K562 (cell line): ENCODE data around the gene CCDC116. TPM values are rescaled to one million over a fixed set of nuclear protein-coding genes. Genes with fewer than 3 reads are reported as not detected.

ENCODE experiments used
- ATAC-seq: fragments of 200-7000 bp; cut with Tn5 transposase; 3 replicates; pipeline ENCODE4 v1.9.1; 2020; ENCODE audit warnings: moderate library complexity
- BruUV-seq: library from RNA; stranded (reverse); fragments of 400-500 nt; replicated peaks from 2 replicates; lab custom pipeline; 2021; lab: Mats Ljungman, UMichigan
- CTCF ChIA-PET: fragments of 300-600 bp; formaldehyde crosslinking; extraction: SDS; loops from one replicate; lab custom pipeline; 2021; ENCODE audit warnings: low intra/inter-chr PET ratio; lab: Yijun Ruan, JAX
- POLR2A ChIA-PET: fragments of 300-600, 350-650 bp; sonication (Branson Sonifier 250); formaldehyde crosslinking; extraction: SDS; loops from one replicate; lab custom pipeline; 2021; ENCODE audit warnings: antibody characterized with exemption, inconsistent platforms; lab: Yijun Ruan, JAX
- DNase-seq, 4 experiments: peaks; one replicate each; pipeline versions ENCODE4 v3.0.0 to v3.0.0-alpha.2; 2011 to 2018; ENCODE audit warnings: low spot score in 3 of 4, mixed read lengths in 3 of 4; ENCODE audit errors: extremely low read depth in 1 of 4
- FAIRE-seq: peaks from 2 replicates; lab custom pipeline; 2011; peaks lifted over from hg19 to GRCh38; lab: Jason Lieb, UNC
- H2AFZ ChIP-seq: 2 replicates; pipeline ENCODE4 v1.6.0; 2011; ENCODE audit warnings: low read depth, low read length, control low read depth, inconsistent platforms
- H3K27ac ChIP-seq: fragments of 200-600 bp; 3 replicates; pipeline ENCODE4 v1.8.0; 2011; ENCODE audit warnings: low read depth, mild to moderate bottlenecking, control low read depth, inconsistent platforms, low read length, moderate library complexity, mixed read lengths; ENCODE audit errors: extremely low read depth
- H3K27me3 ChIP-seq, 2 experiments: fragments of 300-600 bp in 1 of 2; 2 replicates in 1 of 2; 3 replicates in 1 of 2; pipeline versions ENCODE4 v1.6.0 to v1.8.0; 2011; ENCODE audit warnings: inconsistent platforms in 2 of 2, low read length in 2 of 2, mild to moderate bottlenecking in 1 of 2, mixed read lengths in 1 of 2, moderate library complexity in 1 of 2; ENCODE audit not compliant: control insufficient read depth in 2 of 2, insufficient read depth in 2 of 2
- H3K36me3 ChIP-seq: fragments of 300-600 bp; 3 replicates; pipeline ENCODE4 v1.8.0; 2011; ENCODE audit warnings: mild to moderate bottlenecking, low read length, inconsistent platforms; ENCODE audit not compliant: control insufficient read depth, insufficient read depth
- H3K4me1 ChIP-seq, 2 experiments: fragments of 200-600 bp in 1 of 2; replicated peaks in 1 of 2; 2 replicates in 1 of 2; 3 replicates in 1 of 2; pipeline versions ENCODE4 v1.5.1 to v1.8.0; 2011; ENCODE audit warnings: inconsistent platforms in 2 of 2, low read length in 2 of 2, mild to moderate bottlenecking in 1 of 2, mixed read lengths in 1 of 2, moderate library complexity in 1 of 2; ENCODE audit not compliant: control insufficient read depth in 2 of 2, insufficient read depth in 2 of 2
- H3K4me2 ChIP-seq: 2 replicates; pipeline ENCODE4 v1.6.1; 2011; ENCODE audit warnings: low read length, control low read depth, inconsistent platforms, mixed read lengths; ENCODE audit not compliant: insufficient read depth
- H3K4me3 ChIP-seq: fragments of 200-600 bp; sonication (generic), shearing (Covaris generic); 2 replicates; pipeline ENCODE4 v1.5.1; 2016; ENCODE audit warnings: control low read depth, inconsistent platforms
- H3K79me2 ChIP-seq: fragments of 200-600 bp; 3 replicates; pipeline ENCODE4 v1.8.0; 2011; ENCODE audit warnings: low read length, inconsistent platforms; ENCODE audit not compliant: control insufficient read depth, insufficient read depth
- H3K9ac ChIP-seq, 2 experiments: 2 replicates each; pipeline versions ENCODE4 v1.6.0 to v1.6.1; 2011; ENCODE audit warnings: low read depth in 2 of 2, low read length in 2 of 2, control low read depth in 1 of 2, inconsistent platforms in 1 of 2, mild to moderate bottlenecking in 1 of 2, mixed read lengths in 1 of 2; ENCODE audit not compliant: insufficient read depth in 1 of 2
- H3K9me1 ChIP-seq: one replicate; pipeline ENCODE4 v1.6.0; 2011; ENCODE audit warnings: inconsistent platforms, mild to moderate bottlenecking, low read length, moderate library complexity; ENCODE audit not compliant: control insufficient read depth, insufficient read depth
- H3K9me3 ChIP-seq: replicated peaks from 2 replicates; pipeline ENCODE4 v1.5.1; 2011; ENCODE audit warnings: low read depth, low read length, inconsistent platforms; ENCODE audit not compliant: control insufficient read depth, insufficient read depth
- H4K20me1 ChIP-seq: replicated peaks from 2 replicates; pipeline ENCODE4 v1.6.1; 2011; ENCODE audit warnings: low read length, inconsistent platforms, mixed read lengths; ENCODE audit not compliant: control insufficient read depth, insufficient read depth
- BHLHE40 ChIP-seq: IDR thresholded peaks from 2 replicates; pipeline ENCODE4 v1.6.1; 2011; ENCODE audit warnings: low read length, improper control_type of control experiment
- EGR1 ChIP-seq: fragments of 450-650 bp; conservative IDR thresholded peaks from 2 replicates; pipeline ENCODE4 v1.6.1; 2017; ENCODE audit warnings: mild to moderate bottlenecking
- HCFC1 ChIP-seq: IDR thresholded peaks from 2 replicates; pipeline ENCODE4 v1.6.1; 2012; ENCODE audit warnings: low read depth, low read length, improper control_type of control experiment
- JUND ChIP-seq, 2 experiments: IDR thresholded peaks; 2 replicates in 1 of 2; 3 replicates in 1 of 2; pipeline ENCODE4 v1.6.1; 2011; ENCODE audit warnings: borderline replicate concordance in 2 of 2, low read depth in 2 of 2, low read length in 2 of 2, improper control_type of control experiment in 1 of 2, missing biosample characterization in 1 of 2, missing genetic modification characterization in 1 of 2, missing genetic modification reagents in 1 of 2
- NCOA6 ChIP-seq: fragments of 450-650 bp; IDR thresholded peaks from 2 replicates; pipeline ENCODE4 v1.6.1; 2017; ENCODE audit warnings: mild to moderate bottlenecking
- RCOR1 ChIP-seq, 2 experiments: IDR thresholded peaks; 2 replicates each; pipeline ENCODE4 v1.6.1; 2012; ENCODE audit warnings: low read depth in 2 of 2, low read length in 2 of 2, borderline replicate concordance in 1 of 2, improper control_type of control experiment in 1 of 2
- SNIP1 ChIP-seq: fragments of 450-650 bp; IDR thresholded peaks from 2 replicates; pipeline ENCODE4 v1.7.1; 2017; ENCODE audit warnings: low read depth, mild to moderate bottlenecking
- TBL1XR1 ChIP-seq, 2 experiments: IDR thresholded peaks; 2 replicates each; pipeline ENCODE4 v1.6.1; 2012; ENCODE audit warnings: improper control_type of control experiment in 2 of 2, low read length in 2 of 2, mild to moderate bottlenecking in 1 of 2
- ZC3H11A ChIP-seq: IDR thresholded peaks from 2 replicates; pipeline ENCODE4 v1.6.1; 2012; ENCODE audit warnings: low read depth, low read length, improper control_type of control experiment
- ZNF239 ChIP-seq: fragments of 250-450 bp; sonication (Bioruptor Pico); IDR thresholded peaks from 2 replicates; pipeline ENCODE4 v1.4.0; 2020; ENCODE audit warnings: mild to moderate bottlenecking
- ZNF384 ChIP-seq: IDR thresholded peaks from 2 replicates; pipeline ENCODE4 v1.6.1; 2012; ENCODE audit warnings: low read depth, low read length, improper control_type of control experiment
- ZNF408 ChIP-seq: fragments of 250-450 bp; sonication (Bioruptor Pico); IDR thresholded peaks from 2 replicates; pipeline ENCODE4 v1.4.0; 2020; ENCODE audit warnings: low read depth, mild to moderate bottlenecking, moderate library complexity
- WGBS: fragments of 100-300 bp; shearing (Covaris generic); methylation state at CpG from one replicate; pipeline ENCODE4 v1.1.6; 2016; ENCODE audit warnings: low coverage, mixed read lengths; ENCODE audit not compliant: insufficient coverage; ENCODE audit errors: missing lambda C conversion rate; 5-methylcytosine and 5-hydroxymethylcytosine counted together
- in situ Hi-C: fragments of 300-500 bp; cut with MboI; formaldehyde crosslinking; loops from 4 replicates; pipeline ENCODE4 v1.15.0; 2018; ENCODE audit warnings: inconsistent platforms, mixed read lengths
- intact Hi-C: fragments of 100-400 bp; cut with micrococcal nuclease; formaldehyde crosslinking; loops from 2 replicates; pipeline ENCODE4 v1.14.2; 2022
- polyA plus RNA-seq, 8 experiments: library from polyadenylated mRNA; depleted of rRNA in 4 of 8; stranded (reverse) in 5 of 8; unstranded in 3 of 8; fragments of >200 nt; fragmentation: Nextera tagmentation in 2 of 8; fragmentation: Illumina TruSeq in 1 of 8; extraction: Ambion mirVana in 2 of 8; extraction: Trizol in 1 of 8; gene quantifications; 2 replicates each; pipeline versions ENCODE4 v1.2.1 to v1.2.3, GENCODE V29; 2011 to 2014; ENCODE audit warnings: inconsistent platforms in 1 of 8, missing spikeins in 1 of 8
- total RNA-seq, 7 experiments: library from RNA; depleted of rRNA in 6 of 7; stranded (reverse); fragments of >200 nt in 6 of 7; fragmentation: Illumina TruSeq in 2 of 7; extraction: Trizol in 2 of 7; gene quantifications; 2 replicates each; pipeline versions ENCODE4 v1.2.1 to v1.2.3, GENCODE V29; 2011 to 2021; ENCODE audit warnings: low replicate concordance in 1 of 7
- TF ChIP-seq, protein P1 (sequence below): IDR thresholded peaks from 2 replicates; pipeline ENCODE4 v1.6.1; 2011; ENCODE audit not compliant: insufficient read length; ENCODE audit errors: extremely low read depth
- TF ChIP-seq, protein P2 (sequence below), 2 experiments: fragments of 450-650 bp in 1 of 2; sonication (generic) in 1 of 2; formaldehyde crosslinking; conservative IDR thresholded peaks; 2 replicates each; pipeline versions ENCODE4 v1.4.0 to v1.8.1; 2020 to 2022; ENCODE audit warnings: mild to moderate bottlenecking in 1 of 2, missing genetic modification reagents in 1 of 2
- TF ChIP-seq, protein P3 (sequence below): sonication (generic); formaldehyde crosslinking; IDR thresholded peaks from 2 replicates; pipeline ENCODE4 v1.8.1; 2023; ENCODE audit warnings: mild to moderate bottlenecking, missing genetic modification reagents, moderate library complexity

CCDC116 gene
- total and polyA plus RNA-seq, 9 of the 15 experiments (the other 6 are each of a cell fraction or from before 2014, with no cell fraction given): 1.6 to 11.3 (median 4.7) TPM

DNA sequence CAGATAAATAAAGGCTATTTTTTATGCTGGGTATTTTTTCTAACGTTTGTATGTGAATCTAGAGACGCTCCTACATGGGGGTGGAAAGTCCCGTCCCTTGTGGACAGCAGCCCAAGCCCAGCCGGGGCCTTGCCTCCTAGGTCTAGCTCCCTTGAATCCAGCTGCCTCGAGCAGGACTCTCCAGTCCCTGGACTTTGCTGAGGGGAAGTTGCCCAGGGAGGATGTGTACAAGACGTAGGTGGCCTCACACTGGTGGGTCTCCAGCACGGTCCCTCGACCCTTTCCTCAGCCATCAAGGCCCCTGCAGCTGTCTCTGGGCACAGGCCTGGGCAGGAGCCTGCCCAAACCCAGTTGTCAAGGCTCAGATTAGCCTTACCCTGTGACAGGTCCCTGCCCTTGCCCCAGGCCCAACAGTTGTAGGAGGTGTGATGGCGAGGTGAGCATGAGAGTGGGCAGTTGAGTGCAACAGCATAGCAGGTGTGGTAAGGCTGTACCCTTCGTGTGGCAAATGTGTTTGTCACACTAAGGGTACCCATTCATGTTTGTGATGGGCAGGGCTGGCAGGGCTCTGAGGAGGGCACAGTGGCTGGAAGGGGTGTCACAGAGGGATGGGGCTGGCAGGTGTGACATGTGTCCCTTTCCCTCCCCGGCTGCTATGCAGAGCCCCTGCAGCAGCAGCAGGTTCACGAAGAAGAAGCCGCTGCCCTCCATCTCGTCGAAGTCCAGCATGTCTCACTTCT lies 3.4 kb downstream of the CCDC116 start (continued):
- TF ChIP-seq NCOA6 (no peak), SNIP1 (no peak), BHLHE40 (0 out of 2 replicates have a peak, but pooled peaks have one; percentile 6)
- TF ChIP-seq, protein P1, sequence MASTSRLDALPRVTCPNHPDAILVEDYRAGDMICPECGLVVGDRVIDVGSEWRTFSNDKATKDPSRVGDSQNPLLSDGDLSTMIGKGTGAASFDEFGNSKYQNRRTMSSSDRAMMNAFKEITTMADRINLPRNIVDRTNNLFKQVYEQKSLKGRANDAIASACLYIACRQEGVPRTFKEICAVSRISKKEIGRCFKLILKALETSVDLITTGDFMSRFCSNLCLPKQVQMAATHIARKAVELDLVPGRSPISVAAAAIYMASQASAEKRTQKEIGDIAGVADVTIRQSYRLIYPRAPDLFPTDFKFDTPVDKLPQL: no peak

DNA sequence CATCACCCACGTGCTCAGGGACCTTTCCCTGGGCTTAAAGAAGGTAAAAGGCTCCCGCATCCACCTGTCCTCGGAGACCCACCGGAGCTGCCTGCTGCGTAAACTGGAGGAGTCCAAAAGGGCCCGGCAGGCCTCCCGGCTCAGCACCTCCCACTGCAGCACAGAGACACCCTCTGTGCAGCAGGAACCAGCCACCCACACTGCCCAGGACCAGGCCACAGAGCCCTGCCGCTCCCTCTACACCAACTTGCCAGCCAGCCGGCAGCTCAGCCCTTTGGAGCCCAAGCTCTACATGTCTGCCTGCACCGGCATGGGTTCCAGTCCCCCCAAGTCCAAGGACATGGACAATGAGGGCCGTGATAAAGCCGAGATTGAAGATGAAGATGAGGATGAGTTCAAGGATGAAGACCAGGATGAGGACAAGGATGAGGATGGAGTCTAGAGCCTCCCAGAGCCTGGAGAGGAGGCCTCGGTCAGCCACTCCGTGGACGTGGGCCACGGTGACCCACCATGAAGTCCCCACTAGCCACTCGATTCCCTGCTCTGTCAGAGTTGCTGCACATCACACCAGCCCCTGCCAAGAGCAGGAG lies 4.2 kb downstream of the CCDC116 start:
- no TSS peak for BruUV-seq
- no peak overlapping the region for H3K4me2 ChIP-seq
- in situ Hi-C loops: loop anchor here (25.0 kb wide), 1 partner anchor 499 kb away; no protein-coding TSS in a partner anchor
- TF ChIP-seq ZNF408 (CRISPR knock-in tag) (no peak), TBL1XR1 (IDR thresholded peaks at IDR 0.05; ENCODE audit: low read length in 2 of 2) (0 out of 4 replicates have a peak, but pooled peaks of 1 of the 2 experiments have one; percentile 30), HCFC1 (0 out of 2 replicates have a peak, but pooled peaks have one; percentile 21), EGR1 (no peak), ZC3H11A (0 out of 2 replicates have a peak, but pooled peaks have one; percentile 62), RCOR1 (IDR thresholded peaks at IDR 0.05; ENCODE audit: borderline replicate concordance in 1 of 2, low read depth in 2 of 2, low read length in 2 of 2) (0 out of 4 replicates have a peak, but pooled peaks of 1 of the 2 experiments have one; percentile 33), JUND (IDR thresholded peaks at IDR 0.05; ENCODE audit: borderline replicate concordance, low read depth, low read length) (0 out of 2 replicates have a peak, but pooled peaks have one; percentile 7), JUND (tag; IDR thresholded peaks at IDR 0.05; ENCODE audit: borderline replicate concordance, low read depth, low read length) (no peak), ZNF384 (0 out of 2 replicates have a peak, but pooled peaks have one; percentile 19), ZNF239 (no peak)
- TF ChIP-seq, protein P2, sequence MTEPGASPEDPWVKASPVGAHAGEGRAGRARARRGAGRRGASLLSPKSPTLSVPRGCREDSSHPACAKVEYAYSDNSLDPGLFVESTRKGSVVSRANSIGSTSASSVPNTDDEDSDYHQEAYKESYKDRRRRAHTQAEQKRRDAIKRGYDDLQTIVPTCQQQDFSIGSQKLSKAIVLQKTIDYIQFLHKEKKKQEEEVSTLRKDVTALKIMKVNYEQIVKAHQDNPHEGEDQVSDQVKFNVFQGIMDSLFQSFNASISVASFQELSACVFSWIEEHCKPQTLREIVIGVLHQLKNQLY (CRISPR knock-in tag; conservative IDR thresholded peaks at IDR 0.05): peak in 1 of 2 experiments; percentile 89; a peak in 2 of 4 replicates
- TF ChIP-seq, protein P3, sequence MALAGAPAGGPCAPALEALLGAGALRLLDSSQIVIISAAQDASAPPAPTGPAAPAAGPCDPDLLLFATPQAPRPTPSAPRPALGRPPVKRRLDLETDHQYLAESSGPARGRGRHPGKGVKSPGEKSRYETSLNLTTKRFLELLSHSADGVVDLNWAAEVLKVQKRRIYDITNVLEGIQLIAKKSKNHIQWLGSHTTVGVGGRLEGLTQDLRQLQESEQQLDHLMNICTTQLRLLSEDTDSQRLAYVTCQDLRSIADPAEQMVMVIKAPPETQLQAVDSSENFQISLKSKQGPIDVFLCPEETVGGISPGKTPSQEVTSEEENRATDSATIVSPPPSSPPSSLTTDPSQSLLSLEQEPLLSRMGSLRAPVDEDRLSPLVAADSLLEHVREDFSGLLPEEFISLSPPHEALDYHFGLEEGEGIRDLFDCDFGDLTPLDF (CRISPR knock-in tag): 0 out of 2 replicates have a peak, but pooled peaks have one; percentile 8

More for the DNA sequence above, 4.2 kb downstream of the CCDC116 start:
- Histone ChIP-seq H3K4me3 (no peak overlapping the region), H2AFZ (no peak overlapping the region), H3K9me3 (no peaks in the 10 kb centered on the region), H3K27me3 (no peaks in the 10 kb centered on the region), H3K27ac (no peak overlapping the region), H3K4me1 (peaks cover 31 to 75% of the 10 kb centered on the region in 2 experiments), H3K36me3 (no peaks in the 10 kb centered on the region; the same call in 2 of the 3 replicates), H3K9ac (peak overlapping the region in 1 of 2 experiments; percentile 79; a peak in 2 of 4 replicates), H3K79me2 (peaks cover 15% of the 10 kb centered on the region; the same call in 2 of the 3 replicates), H4K20me1 (no peaks in the 10 kb centered on the region), H3K9me1 (peaks cover 9% of the 10 kb centered on the region)
- ChIA-PET POLR2A (interaction anchor here (0.5 to 76.8 kb wide), 8 partner anchors 17 to 578 kb away, joined by 3 to 4622 read pairs (median 4); partner anchors contain the start of genes CCDC116, SDF2L1, TOP3B and YDJC), CTCF (no interaction called here)
- DNase-seq (no peak), ATAC-seq (no peak), FAIRE-seq (no peak)
- intact Hi-C loops: loop anchor here (10.0 kb wide), 1 partner anchor 918 kb away; the partner anchor contains the start of gene PRAME
- 63% methylated on average over 17 of the region's 17 CpGs for WGBS
